ENCODE results near the gene SCN1B. TPM values are rescaled to one million over a fixed set of nuclear protein-coding genes. Genes with fewer than 3 reads are reported as not detected.

The SCN1B gene
- total and polyA plus RNA-seq, 2 of the 13 experiments (the other 11 are each of a cell fraction or from before 2014, with no cell fraction given): 2.7 to 20.1 TPM

GRCh38 chr19:35070471-35070870, 40.2 kb downstream of the SCN1B start (continued):
- no peak for TF ChIP-seq ZBTB10 (CRISPR knock-in tag; IDR thresholded peaks at IDR 0.05; ENCODE audit: borderline replicate concordance)

GRCh38 chr19:35073516-35073915, 43.2 kb downstream of the SCN1B start:
- no peak overlapping the region for H3K4me3 ChIP-seq (replicated peaks in 1 of 3; ENCODE audit: insufficient read depth in 1 of 3, low read depth in 2 of 3, low read length in 3 of 3)
- in situ Hi-C loops (cut with HindIII; ENCODE audit: extremely low pct_ligation_motif_present, low pct_unique_long_range_greater_than_20kb): no loop called here
- TF ChIP-seq ZBTB21 (CRISPR knock-in tag; IDR thresholded peaks at IDR 0.05) (no peak), RELA (CRISPR knock-in tag; IDR thresholded peaks at IDR 0.05) (no peak), HNRNPL (IDR thresholded peaks at IDR 0.05; ENCODE audit: low read depth, low read length) (no peak), ZMAT5 (CRISPR knock-in tag; IDR thresholded peaks at IDR 0.05; ENCODE audit: borderline replicate concordance, low read depth) (no peak), USF2 (IDR thresholded peaks at IDR 0.05; ENCODE audit: low read depth, low read length) (no peak), USF2 (CRISPR knock-in tag; IDR thresholded peaks at IDR 0.05; ENCODE audit: borderline replicate concordance) (no peak), NCOR1 (IDR thresholded peaks at IDR 0.05; ENCODE audit: borderline replicate concordance, low read length) (no peak), RFXANK (CRISPR knock-in tag; IDR thresholded peaks at IDR 0.05) (no peak), HCFC1 (IDR thresholded peaks at IDR 0.05; ENCODE audit: low read depth, low read length) (no peak), ATF5 (CRISPR knock-in tag; IDR thresholded peaks at IDR 0.05; ENCODE audit: low read depth) (no peak)
- H3K4me1 ChIP-seq (ENCODE audit: insufficient read depth, low read length): peaks cover 3% of the 10 kb centered on the region
- H3K4me2 ChIP-seq (ENCODE audit: low read depth, low read length): no peak overlapping the region
- H2AFZ ChIP-seq (ENCODE audit: low read length): no peak overlapping the region
- no peak overlapping the region for H3K9ac ChIP-seq (ENCODE audit: insufficient read depth, low read depth, low read length)
- DNase-seq (ENCODE audit: low spot score): no peak
- WGBS (ENCODE audit: low lambda C conversion rate): 69% methylated on average over 6 of the region's 10 CpGs
- intact Hi-C loops (cut with micrococcal nuclease; ENCODE audit: unreplicated experiment): no loop called here
- no TSS peak for BruUV-seq (replicated peaks)
- ATAC-seq: no peak; the same call in 2 of the 3 replicates
- H3K27ac ChIP-seq (ENCODE audit: extremely low read length, insufficient read depth, low read length): no peak overlapping the region
- no peaks in the 10 kb centered on the region for H3K36me3 ChIP-seq (replicated peaks in 1 of 2; ENCODE audit: control insufficient read depth in 1 of 2, insufficient read depth in 2 of 2, low read length in 2 of 2)
- ChIA-PET POLR2A (no interaction called here), CTCF (ENCODE audit: low intra/inter-chr PET ratio, low total read pairs) (no interaction called here)
- peaks cover 11% of the 10 kb centered on the region for H3K9me3 ChIP-seq (ENCODE audit: low read length)
- H4K20me1 ChIP-seq (ENCODE audit: insufficient read depth, low read length): no peaks in the 10 kb centered on the region
- H3K79me2 ChIP-seq (ENCODE audit: insufficient read depth, low read length): no peaks in the 10 kb centered on the region
- H3K27me3 ChIP-seq (ENCODE audit: control insufficient read depth in 1 of 2, insufficient read depth in 2 of 2, low read length in 2 of 2): peaks cover 14 to 43% of the 10 kb centered on the region in 2 experiments
- FAIRE-seq: no peak
